Mesenchymal stem cell (in vitro differentiated cells and primary cell): ENCODE measurements around the gene P4HTM.
A peak's percentile ranks its signal among the peaks of the same experiment; 100 is the strongest.

ENCODE experiments used
- DNase-seq: peaks from one replicate; pipeline ENCODE4 v3.0.0-alpha.2; 2013
- H2AFZ ChIP-seq: one replicate; pipeline ENCODE4 v1.6.1; 2013; ENCODE audit warnings: low read depth, mild to moderate bottlenecking, control low read depth, inconsistent platforms, low read length, moderate library complexity
- H2AK5ac ChIP-seq: 2 replicates; pipeline ENCODE4 v1.6.1; 2013; ENCODE audit warnings: low read length, moderate library complexity, mild to moderate bottlenecking, inconsistent platforms; ENCODE audit not compliant: severe bottlenecking
- H2BK120ac ChIP-seq: one replicate; pipeline ENCODE4 v1.6.1; 2013; ENCODE audit warnings: low read depth, mild to moderate bottlenecking, inconsistent platforms, low read length, moderate library complexity
- H2BK12ac ChIP-seq, 2 experiments: one replicate each; pipeline ENCODE4 v1.6.1; 2013; ENCODE audit warnings: inconsistent platforms in 2 of 2, low read length in 2 of 2, mild to moderate bottlenecking in 2 of 2, moderate library complexity in 2 of 2, control low read depth in 1 of 2
- H2BK15ac ChIP-seq: one replicate; pipeline ENCODE4 v1.6.1; 2013; ENCODE audit warnings: mild to moderate bottlenecking, low read depth, inconsistent platforms; ENCODE audit not compliant: poor library complexity, severe bottlenecking
- H2BK5ac ChIP-seq: 2 replicates; pipeline ENCODE4 v1.6.1; 2013; ENCODE audit warnings: low read depth, mild to moderate bottlenecking, low read length, control low read depth, inconsistent platforms; ENCODE audit not compliant: poor library complexity, severe bottlenecking
- H3K14ac ChIP-seq, 2 experiments: one replicate each; pipeline ENCODE4 v1.6.1; 2013; ENCODE audit warnings: inconsistent platforms in 2 of 2, low read length in 2 of 2, control low read depth in 1 of 2, mild to moderate bottlenecking in 1 of 2, moderate library complexity in 1 of 2
- H3K18ac ChIP-seq, 2 experiments: one replicate each; pipeline ENCODE4 v1.6.1; 2013; ENCODE audit warnings: inconsistent platforms in 2 of 2, low read length in 2 of 2, control low read depth in 1 of 2, low read depth in 1 of 2, mild to moderate bottlenecking in 1 of 2
- H3K23ac ChIP-seq, 2 experiments: one replicate each; pipeline ENCODE4 v1.6.1; 2013; ENCODE audit warnings: inconsistent platforms in 2 of 2, low read length in 2 of 2, mild to moderate bottlenecking in 2 of 2, moderate library complexity in 2 of 2, control low read depth in 1 of 2
- H3K27ac ChIP-seq: 2 replicates; pipeline ENCODE4 v1.5.1; 2013; ENCODE audit warnings: mild to moderate bottlenecking, moderate library complexity, low read length, control low read depth, inconsistent platforms; ENCODE audit not compliant: poor library complexity, severe bottlenecking
- H3K27me3 ChIP-seq, 2 experiments: 2 replicates each; pipeline versions ENCODE4 v1.6.1 to v1.7.0; 2013; ENCODE audit warnings: low read length in 2 of 2, mild to moderate bottlenecking in 2 of 2, moderate library complexity in 2 of 2, control low read depth in 1 of 2, inconsistent platforms in 1 of 2; ENCODE audit not compliant: control insufficient read depth in 1 of 2, insufficient read depth in 1 of 2
- H3K36me3 ChIP-seq, 2 experiments: 2 replicates each; pipeline versions ENCODE4 v1.6.1 to v1.7.0; 2013; ENCODE audit warnings: low read length in 2 of 2, control low read depth in 1 of 2, inconsistent platforms in 1 of 2, low read depth in 1 of 2, mild to moderate bottlenecking in 1 of 2; ENCODE audit not compliant: insufficient read depth in 2 of 2, control insufficient read depth in 1 of 2
- H3K4ac ChIP-seq, 2 experiments: one replicate each; pipeline ENCODE4 v1.6.1; 2013; ENCODE audit warnings: inconsistent platforms in 2 of 2, low read length in 2 of 2, mild to moderate bottlenecking in 2 of 2, moderate library complexity in 2 of 2, control low read depth in 1 of 2, low read depth in 1 of 2
- H3K4me1 ChIP-seq: 2 replicates; pipeline ENCODE4 v1.6.1; 2013; ENCODE audit warnings: low read depth, low read length, control low read depth; ENCODE audit not compliant: control insufficient read depth, insufficient read depth
- H3K4me2 ChIP-seq: 2 replicates; pipeline ENCODE4 v1.6.1; 2013; ENCODE audit warnings: low read length, mild to moderate bottlenecking, inconsistent platforms; ENCODE audit not compliant: poor library complexity, severe bottlenecking
- H3K4me3 ChIP-seq, 2 experiments: 2 replicates each; pipeline versions ENCODE4 v1.5.1 to v1.7.0; 2013; ENCODE audit warnings: low read length in 2 of 2, mild to moderate bottlenecking in 2 of 2, control low read depth in 1 of 2, low read depth in 1 of 2; ENCODE audit not compliant: insufficient read depth in 1 of 2
- H3K79me1 ChIP-seq: replicated peaks from 2 replicates; pipeline ENCODE4 v1.6.1; 2013; ENCODE audit warnings: mild to moderate bottlenecking, control low read depth, low read length, inconsistent platforms; ENCODE audit not compliant: poor library complexity, severe bottlenecking
- H3K9ac ChIP-seq: 2 replicates; pipeline ENCODE4 v1.7.0; 2013; ENCODE audit warnings: mild to moderate bottlenecking, low read length, moderate library complexity
- H3K9me3 ChIP-seq: 2 replicates; pipeline ENCODE4 v1.7.0; 2013; ENCODE audit warnings: mild to moderate bottlenecking, low read length; ENCODE audit not compliant: control insufficient read depth
- H4K8ac ChIP-seq: one replicate; pipeline ENCODE4 v1.6.1; 2013; ENCODE audit warnings: inconsistent platforms, mild to moderate bottlenecking, low read length, moderate library complexity
- H4K91ac ChIP-seq: one replicate; pipeline ENCODE4 v1.6.1; 2013; ENCODE audit warnings: mild to moderate bottlenecking, low read length, inconsistent platforms
- WGBS: methylation state at CpG from one replicate; pipeline ENCODE4 v1.1.7; 2013; ENCODE audit warnings: mixed read lengths; 5-methylcytosine and 5-hydroxymethylcytosine counted together

P4HTM gene

DNA sequence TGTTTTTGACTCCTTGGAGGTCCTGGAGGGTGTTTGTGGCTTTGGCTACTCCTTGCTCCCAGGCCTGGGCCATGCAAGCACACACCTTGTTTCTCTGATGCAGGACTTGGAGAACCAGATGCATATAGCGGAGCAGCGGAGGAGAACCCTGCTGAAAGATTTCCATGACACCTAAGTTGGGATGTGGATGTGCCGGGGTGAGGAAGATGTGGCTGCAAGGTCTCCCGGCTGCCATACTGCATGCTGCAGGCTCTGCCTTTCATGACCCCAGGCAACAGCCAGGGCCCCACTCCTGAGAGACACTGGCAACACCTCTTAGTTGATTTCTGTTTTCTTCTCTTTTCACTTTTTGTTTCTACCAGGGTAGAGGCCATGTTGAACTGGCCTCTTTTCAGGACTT, 6.9 kb upstream of the P4HTM start:
- Histone ChIP-seq H4K91ac (no peak overlapping the region), H2BK12ac (no peak overlapping the region), H3K27me3 (no peaks in the 10 kb centered on the region), H3K18ac (no peak overlapping the region), H2BK5ac (no peak overlapping the region), H2BK120ac (no peak overlapping the region), H3K36me3 (peaks cover 69 to 81% of the 10 kb centered on the region in 2 experiments), H3K23ac (no peak overlapping the region), H3K9ac (no peak overlapping the region), H2AFZ (no peak overlapping the region), H3K4me1 (peaks cover 8% of the 10 kb centered on the region), H3K14ac (no peak overlapping the region), H4K8ac (peak overlapping the region; percentile 19), H2AK5ac (no peak overlapping the region), H3K27ac (no peak overlapping the region), H3K4ac (no peak overlapping the region), H3K4me3 (no peak overlapping the region), H2BK15ac (no peak overlapping the region), H3K79me1 (peaks cover 33% of the 10 kb centered on the region), H3K4me2 (no peak overlapping the region), H3K9me3 (no peaks in the 10 kb centered on the region)
- no peak for DNase-seq
- 96% methylated on average over 4 of the region's 4 CpGs for WGBS

- Histone ChIP-seq H3K4me1 (peaks cover 12% of the 10 kb centered on the region), H4K91ac (no peak overlapping the region), H3K36me3 (peaks cover 55 to 70% of the 10 kb centered on the region in 2 experiments), H3K27ac (peak overlapping the region; percentile 40), H2BK120ac (no peak overlapping the region), H3K4ac (no peak overlapping the region), H3K27me3 (no peaks in the 10 kb centered on the region), H3K79me1 (peaks cover 31% of the 10 kb centered on the region), H3K4me2 (no peak overlapping the region), H3K9ac (no peak overlapping the region), H3K23ac (no peak overlapping the region), H2AK5ac (no peak overlapping the region), H3K14ac (no peak overlapping the region), H3K18ac (no peak overlapping the region), H2BK15ac (no peak overlapping the region), H2AFZ (no peak overlapping the region), H2BK5ac (no peak overlapping the region), H4K8ac (no peak overlapping the region), H3K4me3 (no peak overlapping the region), H3K9me3 (no peaks in the 10 kb centered on the region), H2BK12ac (no peak overlapping the region)
- DNase-seq = no peak
Observed at GRCh38 chr3:48984663-48985062, 5.4 kb upstream of the P4HTM start.

- Histone ChIP-seq H4K8ac (no peak overlapping the region), H3K23ac (no peak overlapping the region), H3K14ac (no peak overlapping the region), H3K4me1 (peaks cover 21% of the 10 kb centered on the region), H3K4ac (no peak overlapping the region), H3K9me3 (no peaks in the 10 kb centered on the region), H2BK12ac (no peak overlapping the region), H3K79me1 (peaks cover 30% of the 10 kb centered on the region), H3K27ac (no peak overlapping the region), H2AFZ (no peak overlapping the region), H3K4me2 (no peak overlapping the region), H2AK5ac (peak overlapping the region; percentile 35), H4K91ac (no peak overlapping the region), H3K18ac (no peak overlapping the region), H2BK15ac (no peak overlapping the region), H3K36me3 (peaks cover 47 to 59% of the 10 kb centered on the region in 2 experiments), H2BK120ac (no peak overlapping the region), H3K4me3 (no peak overlapping the region), H3K9ac (no peak overlapping the region), H2BK5ac (no peak overlapping the region), H3K27me3 (no peaks in the 10 kb centered on the region)
- no peak for DNase-seq
- 96% methylated on average over 7 of the region's 7 CpGs for WGBS
Observed at GRCh38 chr3:48985831-48986376, 4.1 kb upstream of the P4HTM start.

- H2AK5ac ChIP-seq = peak overlapping the region; percentile 93
- peak overlapping the region; percentile 59 for H4K8ac ChIP-seq
- H2BK12ac ChIP-seq = peak overlapping the region in 1 of 2 experiments; percentile 40
- 9% methylated on average over 21 of the region's 21 CpGs for WGBS
- H3K27me3 ChIP-seq = no peaks in the 10 kb centered on the region
- H3K79me1 ChIP-seq = peaks cover 31% of the 10 kb centered on the region
- no peaks in the 10 kb centered on the region for H3K9me3 ChIP-seq
- DNase-seq = peak; percentile 95
- H2BK120ac ChIP-seq = no peak overlapping the region
- peak overlapping the region; percentile 25 for H4K91ac ChIP-seq
- H3K36me3 ChIP-seq = peaks cover 27 to 29% of the 10 kb centered on the region in 2 experiments
- peak overlapping the region in 1 of 2 experiments; percentile 42 for H3K4ac ChIP-seq
- peaks cover 27% of the 10 kb centered on the region for H3K4me1 ChIP-seq
- peak overlapping the region; percentile 87 to 92 for H3K4me3 ChIP-seq
- H3K23ac ChIP-seq = no peak overlapping the region
- no peak overlapping the region for H3K14ac ChIP-seq
- H3K4me2 ChIP-seq = peak overlapping the region; percentile 97
- peak overlapping the region; percentile 9 for H2BK5ac ChIP-seq
- peak overlapping the region; percentile 8 for H2BK15ac ChIP-seq
- H3K27ac ChIP-seq = peak overlapping the region; percentile 95
- H3K9ac ChIP-seq = peak overlapping the region; percentile 98
- peak overlapping the region; percentile 59 for H2AFZ ChIP-seq
- peak overlapping the region; percentile 15 to 40 for H3K18ac ChIP-seq
Observed at GRCh38 chr3:48989126-48989795, 780 bp upstream of the P4HTM start.
